K562 (cell line): Measurements from ENCODE around the gene BRAF. TPM values are rescaled to one million over a fixed set of nuclear protein-coding genes. Genes with fewer than 3 reads are reported as not detected.

Experiments used
- ATAC-seq: fragments of 200-7000 bp; cut with Tn5 transposase; 3 replicates; pipeline ENCODE4 v1.9.1; 2020; ENCODE audit warnings: moderate library complexity
- BruUV-seq: library from RNA; stranded (reverse); fragments of 400-500 nt; replicated peaks from 2 replicates; lab custom pipeline; 2021; lab: Mats Ljungman, UMichigan
- CTCF ChIA-PET: fragments of 300-600 bp; formaldehyde crosslinking; extraction: SDS; loops from one replicate; lab custom pipeline; 2021; ENCODE audit warnings: low intra/inter-chr PET ratio; lab: Yijun Ruan, JAX
- POLR2A ChIA-PET: fragments of 300-600, 350-650 bp; sonication (Branson Sonifier 250); formaldehyde crosslinking; extraction: SDS; loops from one replicate; lab custom pipeline; 2021; ENCODE audit warnings: antibody characterized with exemption, inconsistent platforms; lab: Yijun Ruan, JAX
- DNase-seq, 4 experiments: peaks; one replicate each; pipeline versions ENCODE4 v3.0.0 to v3.0.0-alpha.2; 2011 to 2018; ENCODE audit warnings: low spot score in 3 of 4, mixed read lengths in 3 of 4; ENCODE audit errors: extremely low read depth in 1 of 4
- FAIRE-seq: peaks from 2 replicates; lab custom pipeline; 2011; peaks lifted over from hg19 to GRCh38; lab: Jason Lieb, UNC
- H2AFZ ChIP-seq: 2 replicates; pipeline ENCODE4 v1.6.0; 2011; ENCODE audit warnings: low read depth, low read length, control low read depth, inconsistent platforms
- H3K27ac ChIP-seq: fragments of 200-600 bp; 3 replicates; pipeline ENCODE4 v1.8.0; 2011; ENCODE audit warnings: low read depth, mild to moderate bottlenecking, control low read depth, inconsistent platforms, low read length, moderate library complexity, mixed read lengths; ENCODE audit errors: extremely low read depth
- H3K27me3 ChIP-seq, 2 experiments: fragments of 300-600 bp in 1 of 2; 2 replicates in 1 of 2; 3 replicates in 1 of 2; pipeline versions ENCODE4 v1.6.0 to v1.8.0; 2011; ENCODE audit warnings: inconsistent platforms in 2 of 2, low read length in 2 of 2, mild to moderate bottlenecking in 1 of 2, mixed read lengths in 1 of 2, moderate library complexity in 1 of 2; ENCODE audit not compliant: control insufficient read depth in 2 of 2, insufficient read depth in 2 of 2
- H3K36me3 ChIP-seq: fragments of 300-600 bp; 3 replicates; pipeline ENCODE4 v1.8.0; 2011; ENCODE audit warnings: mild to moderate bottlenecking, low read length, inconsistent platforms; ENCODE audit not compliant: control insufficient read depth, insufficient read depth
- H3K4me1 ChIP-seq, 2 experiments: fragments of 200-600 bp in 1 of 2; replicated peaks in 1 of 2; 2 replicates in 1 of 2; 3 replicates in 1 of 2; pipeline versions ENCODE4 v1.5.1 to v1.8.0; 2011; ENCODE audit warnings: inconsistent platforms in 2 of 2, low read length in 2 of 2, mild to moderate bottlenecking in 1 of 2, mixed read lengths in 1 of 2, moderate library complexity in 1 of 2; ENCODE audit not compliant: control insufficient read depth in 2 of 2, insufficient read depth in 2 of 2
- H3K4me2 ChIP-seq: 2 replicates; pipeline ENCODE4 v1.6.1; 2011; ENCODE audit warnings: low read length, control low read depth, inconsistent platforms, mixed read lengths; ENCODE audit not compliant: insufficient read depth
- H3K4me3 ChIP-seq: fragments of 200-600 bp; sonication (generic), shearing (Covaris generic); 2 replicates; pipeline ENCODE4 v1.5.1; 2016; ENCODE audit warnings: control low read depth, inconsistent platforms
- H3K79me2 ChIP-seq: fragments of 200-600 bp; 3 replicates; pipeline ENCODE4 v1.8.0; 2011; ENCODE audit warnings: low read length, inconsistent platforms; ENCODE audit not compliant: control insufficient read depth, insufficient read depth
- H3K9ac ChIP-seq, 2 experiments: 2 replicates each; pipeline versions ENCODE4 v1.6.0 to v1.6.1; 2011; ENCODE audit warnings: low read depth in 2 of 2, low read length in 2 of 2, control low read depth in 1 of 2, inconsistent platforms in 1 of 2, mild to moderate bottlenecking in 1 of 2, mixed read lengths in 1 of 2; ENCODE audit not compliant: insufficient read depth in 1 of 2
- H3K9me1 ChIP-seq: one replicate; pipeline ENCODE4 v1.6.0; 2011; ENCODE audit warnings: inconsistent platforms, mild to moderate bottlenecking, low read length, moderate library complexity; ENCODE audit not compliant: control insufficient read depth, insufficient read depth
- H3K9me3 ChIP-seq: replicated peaks from 2 replicates; pipeline ENCODE4 v1.5.1; 2011; ENCODE audit warnings: low read depth, low read length, inconsistent platforms; ENCODE audit not compliant: control insufficient read depth, insufficient read depth
- H4K20me1 ChIP-seq: replicated peaks from 2 replicates; pipeline ENCODE4 v1.6.1; 2011; ENCODE audit warnings: low read length, inconsistent platforms, mixed read lengths; ENCODE audit not compliant: control insufficient read depth, insufficient read depth
- ELK1 ChIP-seq: sonication (generic); formaldehyde crosslinking; IDR thresholded peaks from 2 replicates; pipeline ENCODE4 v1.8.1; 2022; ENCODE audit warnings: missing genetic modification reagents
- MAFK ChIP-seq: IDR thresholded peaks from 2 replicates; pipeline ENCODE4 v1.6.1; 2011; ENCODE audit warnings: low read length, improper control_type of control experiment
- MBD2 ChIP-seq: sonication (generic); IDR thresholded peaks from 2 replicates; pipeline ENCODE4 v1.6.1; 2016; ENCODE audit warnings: low read depth, borderline replicate concordance
- NR2C2 ChIP-seq, 2 experiments: fragments of 200-800 bp in 1 of 2; sonication (Bioruptor generic) in 1 of 2; sonication (generic) in 1 of 2; formaldehyde crosslinking in 1 of 2; IDR thresholded peaks; 2 replicates each; pipeline versions ENCODE4 v1.6.1 to v1.8.0; 2016 to 2022; ENCODE audit warnings: mild to moderate bottlenecking in 1 of 2, missing compliant biosample characterization in 1 of 2, missing genetic modification characterization in 1 of 2, missing genetic modification reagents in 1 of 2
- SFPQ ChIP-seq: fragments of 200-400 bp; formaldehyde crosslinking; IDR thresholded peaks from 2 replicates; pipeline ENCODE4 v1.6.1; 2017; ENCODE audit warnings: mild to moderate bottlenecking, low read depth, low read length, moderate library complexity
- ZNF407 ChIP-seq: fragments of 450-650 bp; IDR thresholded peaks from 2 replicates; pipeline ENCODE4 v1.6.1; 2016; ENCODE audit warnings: low read depth
- ZNF79 ChIP-seq: fragments of 250-450 bp; sonication (Bioruptor Pico); IDR thresholded peaks from 2 replicates; pipeline ENCODE4 v1.4.0; 2020; ENCODE audit warnings: low read depth, mild to moderate bottlenecking, moderate library complexity
- WGBS: fragments of 100-300 bp; shearing (Covaris generic); methylation state at CpG from one replicate; pipeline ENCODE4 v1.1.6; 2016; ENCODE audit warnings: low coverage, mixed read lengths; ENCODE audit not compliant: insufficient coverage; ENCODE audit errors: missing lambda C conversion rate; 5-methylcytosine and 5-hydroxymethylcytosine counted together
- in situ Hi-C: fragments of 300-500 bp; cut with MboI; formaldehyde crosslinking; loops from 4 replicates; pipeline ENCODE4 v1.15.0; 2018; ENCODE audit warnings: inconsistent platforms, mixed read lengths
- intact Hi-C: fragments of 100-400 bp; cut with micrococcal nuclease; formaldehyde crosslinking; loops from 2 replicates; pipeline ENCODE4 v1.14.2; 2022
- polyA plus RNA-seq, 8 experiments: library from polyadenylated mRNA; depleted of rRNA in 4 of 8; stranded (reverse) in 5 of 8; unstranded in 3 of 8; fragments of >200 nt; fragmentation: Nextera tagmentation in 2 of 8; fragmentation: Illumina TruSeq in 1 of 8; extraction: Ambion mirVana in 2 of 8; extraction: Trizol in 1 of 8; gene quantifications; 2 replicates each; pipeline versions ENCODE4 v1.2.1 to v1.2.3, GENCODE V29; 2011 to 2014; ENCODE audit warnings: inconsistent platforms in 1 of 8, missing spikeins in 1 of 8
- total RNA-seq, 7 experiments: library from RNA; depleted of rRNA in 6 of 7; stranded (reverse); fragments of >200 nt in 6 of 7; fragmentation: Illumina TruSeq in 2 of 7; extraction: Trizol in 2 of 7; gene quantifications; 2 replicates each; pipeline versions ENCODE4 v1.2.1 to v1.2.3, GENCODE V29; 2011 to 2021; ENCODE audit warnings: low replicate concordance in 1 of 7

Gene BRAF
- total and polyA plus RNA-seq, 9 of the 15 experiments (the other 6 are each of a cell fraction or from before 2014, with no cell fraction given): 3.6 to 38.3 (median 21.9) TPM

- TF ChIP-seq SFPQ (no peak), MAFK (no peak), ZNF79 (CRISPR knock-in tag) (no peak), ELK1 (CRISPR knock-in tag) (no peak)
- TF ChIP-seq, all 486 proteins: peak for 0
Measured at GRCh38 chr7:140917258-140917657, 7.5 kb downstream of the BRAF start (continued).

- Histone ChIP-seq H3K36me3 (0 out of 3 replicates have a peak, but pooled peaks cover 3% of the 10 kb centered on the region), H4K20me1 (peaks cover 8% of the 10 kb centered on the region; the same call in 1 of the 2 replicates), H3K27ac (no peak overlapping the region), H3K4me1 (peaks cover 0 to 12% of the 10 kb centered on the region in 2 experiments; a peak in 3 of 5 replicates), H3K79me2 (peaks cover 94% of the 10 kb centered on the region), H3K9ac (no peak overlapping the region), H3K9me3 (no peaks in the 10 kb centered on the region), H3K4me3 (no peak overlapping the region), H3K27me3 (no peaks in the 10 kb centered on the region), H2AFZ (no peak overlapping the region), H3K4me2 (no peak overlapping the region), H3K9me1 (no peaks in the 10 kb centered on the region)
- DNase-seq: no peak
- no peak for ATAC-seq
- CTCF ChIA-PET: no interaction called here
- in situ Hi-C loops: no loop called here
- FAIRE-seq: no peak
- POLR2A ChIA-PET: no interaction called here
- no TSS peak for BruUV-seq
- intact Hi-C loops: no loop called here
- 94% methylated on average over 4 of the region's 4 CpGs for WGBS
- TF ChIP-seq ZNF407: no peak
- no peak for TF ChIP-seq NR2C2 (CRISPR knock-in tag; IDR thresholded peaks at IDR 0.05)
- no peak for TF ChIP-seq NR2C2 (tag; IDR thresholded peaks at IDR 0.05)
- TF ChIP-seq MBD2: no peak
Measured at GRCh38 chr7:140915935-140916555, 8.7 kb downstream of the BRAF start.
